Bronchial epithelial cell (primary cell): ENCODE data around the gene SCNN1A. TPM values are rescaled to one million over a fixed set of nuclear protein-coding genes. Genes with fewer than 3 reads are reported as not detected.

ENCODE experiments used
- DNase-seq: peaks from one replicate; pipeline ENCODE4 v3.0.0-alpha.2; 2010; ENCODE audit warnings: low read depth
- FAIRE-seq: peaks from 2 replicates; lab custom pipeline; 2011; peaks lifted over from hg19 to GRCh38; lab: Jason Lieb, UNC
- H3K27me3 ChIP-seq: 2 replicates; pipeline ENCODE4 v1.5.1; 2011; ENCODE audit warnings: low read length; ENCODE audit not compliant: control insufficient read depth, insufficient read depth
- H3K36me3 ChIP-seq: 2 replicates; pipeline ENCODE4 v1.5.1; 2011; ENCODE audit warnings: low read length; ENCODE audit not compliant: control insufficient read depth, insufficient read depth
- H3K4me3 ChIP-seq: 2 replicates; pipeline ENCODE4 v1.5.1; 2011; ENCODE audit warnings: mild to moderate bottlenecking, low read depth, low read length, control low read depth
- total RNA-seq: library from RNA; depleted of rRNA; stranded (reverse); fragments of >200 nt; gene quantifications from 2 replicates; pipeline ENCODE4 v1.2.1, GENCODE V29; 2014
- TF ChIP-seq, protein P1 (sequence below): IDR thresholded peaks from 2 replicates; pipeline ENCODE4 v1.5.1; 2011; ENCODE audit warnings: mild to moderate bottlenecking, moderate library complexity, low read length, control low read depth, inconsistent platforms; ENCODE audit not compliant: insufficient read depth, severe bottlenecking

Gene SCNN1A
- total RNA-seq, 1 donor from 2014 or later = 57.7 TPM

DNA sequence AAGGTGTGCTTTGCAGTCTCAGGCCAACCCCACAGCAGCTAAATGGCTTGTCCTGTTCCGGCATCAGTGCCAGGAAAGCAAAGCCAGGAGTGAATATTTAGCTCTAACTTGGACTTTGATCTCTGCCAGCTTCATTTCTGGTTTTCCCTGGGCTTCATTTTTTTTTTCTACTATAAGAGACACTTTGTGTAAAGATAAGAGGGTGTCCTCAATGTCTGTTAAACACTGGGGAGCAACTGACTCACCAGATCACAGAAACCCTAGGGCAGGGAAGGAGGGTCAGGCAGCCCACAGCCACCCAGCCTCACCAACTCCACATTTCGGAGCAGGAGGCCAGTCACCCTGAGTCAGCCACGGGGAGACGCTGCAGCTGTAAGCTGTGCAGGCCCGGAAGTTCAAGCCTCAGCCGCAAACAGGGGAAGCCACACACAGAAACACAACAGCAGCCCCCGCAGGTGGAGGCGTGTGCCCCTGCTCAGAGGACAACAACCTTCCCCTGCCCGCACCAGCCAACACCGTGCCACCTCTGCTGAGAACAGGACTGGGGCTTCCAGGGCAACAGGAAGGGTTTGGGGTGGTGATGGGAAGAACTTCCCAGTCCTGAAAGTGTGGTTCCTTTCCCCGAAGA lies 39.8 kb downstream of the SCNN1A start:
- DNase-seq (peak; percentile 82), FAIRE-seq (no peak)
- Histone ChIP-seq H3K36me3 (peaks cover 27% of the 10 kb centered on the region), H3K27me3 (no peaks in the 10 kb centered on the region), H3K4me3 (peak overlapping the region; percentile 27)
- TF ChIP-seq, protein P1, sequence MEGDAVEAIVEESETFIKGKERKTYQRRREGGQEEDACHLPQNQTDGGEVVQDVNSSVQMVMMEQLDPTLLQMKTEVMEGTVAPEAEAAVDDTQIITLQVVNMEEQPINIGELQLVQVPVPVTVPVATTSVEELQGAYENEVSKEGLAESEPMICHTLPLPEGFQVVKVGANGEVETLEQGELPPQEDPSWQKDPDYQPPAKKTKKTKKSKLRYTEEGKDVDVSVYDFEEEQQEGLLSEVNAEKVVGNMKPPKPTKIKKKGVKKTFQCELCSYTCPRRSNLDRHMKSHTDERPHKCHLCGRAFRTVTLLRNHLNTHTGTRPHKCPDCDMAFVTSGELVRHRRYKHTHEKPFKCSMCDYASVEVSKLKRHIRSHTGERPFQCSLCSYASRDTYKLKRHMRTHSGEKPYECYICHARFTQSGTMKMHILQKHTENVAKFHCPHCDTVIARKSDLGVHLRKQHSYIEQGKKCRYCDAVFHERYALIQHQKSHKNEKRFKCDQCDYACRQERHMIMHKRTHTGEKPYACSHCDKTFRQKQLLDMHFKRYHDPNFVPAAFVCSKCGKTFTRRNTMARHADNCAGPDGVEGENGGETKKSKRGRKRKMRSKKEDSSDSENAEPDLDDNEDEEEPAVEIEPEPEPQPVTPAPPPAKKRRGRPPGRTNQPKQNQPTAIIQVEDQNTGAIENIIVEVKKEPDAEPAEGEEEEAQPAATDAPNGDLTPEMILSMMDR = peak; percentile 77

DNA sequence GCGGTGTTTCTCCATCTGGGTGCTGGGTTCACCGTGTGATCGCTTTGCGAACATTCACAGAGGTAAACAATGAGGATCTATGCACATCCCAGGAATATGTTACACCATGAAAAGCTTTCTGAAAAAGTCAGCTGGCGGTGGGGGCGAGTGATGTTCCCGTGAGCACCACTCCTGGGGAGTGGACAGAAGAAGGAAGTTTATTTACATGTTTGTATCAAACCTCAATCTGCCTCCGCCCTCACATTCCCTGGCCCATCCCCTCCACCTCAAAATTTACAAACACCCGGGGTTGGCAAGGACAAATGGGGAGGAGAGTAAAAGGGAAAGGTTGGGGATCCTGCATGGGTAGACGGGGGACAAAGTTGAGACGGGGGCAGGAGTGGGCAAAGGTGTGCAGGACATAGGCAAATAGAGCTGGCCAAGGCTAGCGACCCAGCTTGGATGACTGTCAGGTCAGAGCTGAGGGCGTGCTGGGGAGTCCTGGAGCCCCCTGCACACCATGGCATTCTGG lies 40.4 kb downstream of the SCNN1A start:
- Histone ChIP-seq H3K36me3 (peaks cover 31% of the 10 kb centered on the region), H3K27me3 (no peaks in the 10 kb centered on the region), H3K4me3 (peak overlapping the region; percentile 5)
- TF ChIP-seq, protein P1 = no peak
- FAIRE-seq (no peak), DNase-seq (no peak)

DNA sequence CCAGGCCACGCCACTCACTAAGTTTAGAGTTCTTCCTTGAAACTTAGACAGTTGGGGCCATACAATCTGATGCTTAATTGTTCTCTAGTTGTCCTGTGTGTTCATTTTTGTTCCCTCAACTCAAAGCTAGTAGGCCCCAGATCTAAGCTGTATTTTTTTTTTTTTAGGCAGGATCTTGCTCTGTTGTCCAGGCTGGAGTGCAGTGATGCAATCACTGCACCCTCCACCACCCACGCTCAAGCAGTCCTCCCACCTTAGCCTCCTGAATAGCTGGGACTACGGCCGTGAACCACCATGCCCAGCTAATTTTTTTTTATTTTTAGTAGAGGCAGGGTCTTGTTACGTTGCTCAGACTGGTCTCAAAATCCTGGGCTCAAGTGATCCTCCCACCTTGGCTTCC lies 41.0 kb downstream of the SCNN1A start:
- H3K27me3 ChIP-seq = no peaks in the 10 kb centered on the region
- FAIRE-seq = no peak
- no peak for DNase-seq
- H3K4me3 ChIP-seq = no peak overlapping the region
- TF ChIP-seq, protein P1 = no peak
- peaks cover 35% of the 10 kb centered on the region for H3K36me3 ChIP-seq

DNA sequence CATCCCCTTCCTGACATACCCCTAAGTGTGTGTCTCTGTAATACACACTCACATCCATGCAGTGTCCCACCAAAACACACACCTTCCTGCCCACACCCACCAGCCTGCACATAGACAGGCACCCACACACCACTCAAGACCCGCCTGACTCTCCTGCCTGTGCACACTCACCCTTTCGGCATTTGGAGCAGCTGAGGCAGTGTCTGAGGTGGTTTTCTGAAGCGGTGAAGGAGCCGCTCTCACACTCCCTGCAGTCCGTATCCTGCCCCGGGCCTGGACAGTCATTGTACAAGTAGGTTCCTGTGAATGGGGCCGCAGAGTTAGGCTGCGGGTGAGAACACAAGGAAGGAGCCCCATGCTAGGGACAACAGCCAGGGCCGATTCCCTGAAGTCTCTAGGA lies 41.8 kb downstream of the SCNN1A start:
- no peak for FAIRE-seq

DNA sequence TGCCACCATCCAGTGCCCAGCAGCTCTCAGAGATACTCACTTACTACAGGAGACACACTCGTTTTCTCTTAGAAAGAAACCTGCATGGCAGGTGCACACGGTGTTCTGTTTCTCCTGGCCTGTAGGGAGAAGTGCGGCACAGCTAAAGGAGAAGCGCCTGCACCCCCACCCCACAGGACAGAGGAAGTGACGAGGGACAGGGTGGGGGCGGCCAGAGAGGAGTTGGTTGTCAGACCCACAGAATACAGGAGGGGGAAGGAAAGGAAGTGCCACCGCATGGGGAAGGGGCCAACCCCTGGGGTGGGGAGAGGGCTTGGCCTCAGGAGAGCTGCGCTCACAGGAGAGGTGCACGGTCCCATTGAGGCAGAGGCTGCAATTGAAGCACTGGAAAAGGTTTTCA lies 42.3 kb downstream of the SCNN1A start:
- no peaks in the 10 kb centered on the region for H3K27me3 ChIP-seq
- TF ChIP-seq, protein P1 = no peak
- peaks cover 43% of the 10 kb centered on the region for H3K36me3 ChIP-seq
- no peak overlapping the region for H3K4me3 ChIP-seq
- no peak for FAIRE-seq
- DNase-seq = no peak

More for the DNA sequence above, 41.8 kb downstream of the SCNN1A start:
- Histone ChIP-seq H3K36me3 (peaks cover 41% of the 10 kb centered on the region), H3K27me3 (no peaks in the 10 kb centered on the region), H3K4me3 (no peak overlapping the region)
- TF ChIP-seq, protein P1 = no peak
- DNase-seq = peak; percentile 95

DNA sequence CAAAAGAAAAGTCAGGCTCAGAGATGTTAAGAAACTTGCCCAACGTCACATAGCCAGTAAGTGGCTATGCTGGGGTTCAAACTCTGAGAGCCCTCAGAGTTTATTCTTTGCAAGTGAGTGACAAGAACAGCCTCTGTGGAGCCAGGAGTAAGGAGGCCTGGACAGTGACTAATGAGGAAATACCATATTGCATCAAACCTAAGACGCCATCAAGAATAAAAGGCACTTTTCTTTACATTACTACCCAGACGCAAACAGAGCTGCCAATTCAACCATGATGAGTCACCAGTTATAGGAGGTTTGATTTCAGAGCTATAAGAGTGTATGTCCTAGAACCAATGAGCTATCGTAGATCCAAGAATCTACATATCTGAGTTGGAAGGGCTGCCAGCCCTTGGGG lies 42.9 kb downstream of the SCNN1A start:
- Histone ChIP-seq H3K27me3 (no peaks in the 10 kb centered on the region), H3K36me3 (peaks cover 45% of the 10 kb centered on the region), H3K4me3 (no peak overlapping the region)
- DNase-seq = peak; percentile 98
- TF ChIP-seq, protein P1 = no peak
- FAIRE-seq = peak; percentile 84
